A549 treated with GW870086 at 1 μM for 4 hours (cell line): ENCODE data around the gene ZNF541. TPM values are rescaled to one million over a fixed set of nuclear protein-coding genes. Genes with fewer than 3 reads are reported as not detected.

Experiments used
- total RNA-seq: library from RNA; stranded (reverse); fragments of 200-300 nt; extraction: Qiagen RNA extraction; gene quantifications from 5 replicates; pipeline ENCODE4 v1.2.3, GENCODE V29; 2022; ENCODE audit warnings: low read depth

ZNF541 gene
- total RNA-seq: not detected in 5 replicates

GRCh38 chr19:47573071-47574026 is at the start of gene ZNF541:
Gene ZNF541, minus strand, starts transcription at chr19:47573148. Its CDS starts 17,292 bp downstream, at chr19:47555856.

GRCh38 chr19:47608969-47609905 is 36.3 kb upstream of the ZNF541 start, which contains the start of gene BICRA:
Gene BICRA, plus strand, starts transcription at chr19:47609134. Its CDS starts 64,441 bp downstream, at chr19:47673575.

Other genes starting within 250 kb of the ZNF541 start
- gene C5AR2, start 241.0 kb downstream of the ZNF541 start, total RNA-seq: 7.6 to 13.5 TPM (median 13.0 TPM) in 5 replicates
- 27.5 to 38.3 TPM (median 34.1 TPM) in 5 replicates for gene DHX34, start 223.8 kb downstream of the ZNF541 start, total RNA-seq
- gene MEIS3, start 153.6 kb downstream of the ZNF541 start, total RNA-seq: 31.1 to 41.8 TPM (median 37.4 TPM) in 5 replicates
- 0.36 to 1.5 TPM (median 0.42 TPM) in 5 replicates for gene SLC8A2, start 101.3 kb downstream of the ZNF541 start, total RNA-seq
- gene KPTN, start 88.9 kb downstream of the ZNF541 start, total RNA-seq: 14.1 to 23.7 TPM (median 22.9 TPM) in 5 replicates
- 86.8 to 111 TPM (median 94.3 TPM) in 5 replicates for gene NAPA, start 58.1 kb downstream of the ZNF541 start, total RNA-seq
- 11.8 to 15.0 TPM (median 13.9 TPM) in 5 replicates for gene BICRA, start 36.0 kb upstream of the ZNF541 start, total RNA-seq
- gene EHD2, start 140.3 kb upstream of the ZNF541 start, total RNA-seq: 124 to 157 TPM (median 150 TPM) in 5 replicates
- gene NOP53, start 172.4 kb upstream of the ZNF541 start, total RNA-seq: 227 to 278 TPM (median 248 TPM) in 5 replicates
- gene SELENOW, start 205.6 kb upstream of the ZNF541 start, total RNA-seq: 108 to 168 TPM (median 159 TPM) in 5 replicates
- not detected in 5 replicates for gene TPRX1, start 231.4 kb upstream of the ZNF541 start, total RNA-seq
- gene CRX, start 248.8 kb upstream of the ZNF541 start, total RNA-seq: not detected in 5 replicates